NCI-H446 treated with DMSO at 0.1 percent for 48 hours (cell line): ENCODE results near the gene NAT9.
A peak's percentile ranks its signal among the peaks of the same experiment; 100 is the strongest.

Source experiments
- DNase-seq: peaks from one replicate; lab custom pipeline; 2025; lab: John Stamatoyannopoulos, UW

NAT9 gene, protein sequence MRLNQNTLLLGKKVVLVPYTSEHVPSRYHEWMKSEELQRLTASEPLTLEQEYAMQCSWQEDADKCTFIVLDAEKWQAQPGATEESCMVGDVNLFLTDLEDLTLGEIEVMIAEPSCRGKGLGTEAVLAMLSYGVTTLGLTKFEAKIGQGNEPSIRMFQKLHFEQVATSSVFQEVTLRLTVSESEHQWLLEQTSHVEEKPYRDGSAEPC

GRCh38 chr17:74776044-74776962, at the start of gene NAT9:
Gene NAT9, minus strand, starts transcription at chr17:74776345. Its CDS starts 647 bp downstream, at chr17:74775698.
- peak; percentile 94 for DNase-seq

GRCh38 chr17:74824961-74825627, 48.9 kb upstream of the NAT9 start:
- DNase-seq = peak; percentile 94

DNA sequence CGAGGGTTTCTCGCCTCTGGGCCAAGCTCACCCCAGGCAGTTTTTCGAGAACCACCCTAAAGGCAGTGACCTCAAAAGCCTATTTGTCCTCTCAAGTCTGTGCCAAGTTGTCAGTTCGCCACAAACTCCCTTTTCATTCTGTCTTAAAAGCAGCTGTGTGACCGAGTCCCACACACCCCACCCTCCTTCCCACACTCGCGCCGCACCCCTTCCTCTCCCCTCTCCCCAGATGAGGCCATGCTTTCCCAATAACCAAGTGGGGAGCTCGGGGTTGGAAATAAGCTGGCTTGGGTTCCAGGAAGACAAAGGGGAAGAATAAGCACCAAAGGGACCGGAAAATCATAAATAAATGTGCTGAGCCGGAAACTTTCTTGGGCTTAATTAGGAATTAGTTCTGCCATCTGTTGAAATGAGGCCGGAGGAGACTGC, 46.8 kb upstream of the NAT9 start:
- DNase-seq = peak; percentile 86

GRCh38 chr17:74822335-74822938, 46.3 kb upstream of the NAT9 start:
- peak; percentile 65 for DNase-seq

GRCh38 chr17:74821655-74822334, 45.6 kb upstream of the NAT9 start:
- DNase-seq = no peak

DNA sequence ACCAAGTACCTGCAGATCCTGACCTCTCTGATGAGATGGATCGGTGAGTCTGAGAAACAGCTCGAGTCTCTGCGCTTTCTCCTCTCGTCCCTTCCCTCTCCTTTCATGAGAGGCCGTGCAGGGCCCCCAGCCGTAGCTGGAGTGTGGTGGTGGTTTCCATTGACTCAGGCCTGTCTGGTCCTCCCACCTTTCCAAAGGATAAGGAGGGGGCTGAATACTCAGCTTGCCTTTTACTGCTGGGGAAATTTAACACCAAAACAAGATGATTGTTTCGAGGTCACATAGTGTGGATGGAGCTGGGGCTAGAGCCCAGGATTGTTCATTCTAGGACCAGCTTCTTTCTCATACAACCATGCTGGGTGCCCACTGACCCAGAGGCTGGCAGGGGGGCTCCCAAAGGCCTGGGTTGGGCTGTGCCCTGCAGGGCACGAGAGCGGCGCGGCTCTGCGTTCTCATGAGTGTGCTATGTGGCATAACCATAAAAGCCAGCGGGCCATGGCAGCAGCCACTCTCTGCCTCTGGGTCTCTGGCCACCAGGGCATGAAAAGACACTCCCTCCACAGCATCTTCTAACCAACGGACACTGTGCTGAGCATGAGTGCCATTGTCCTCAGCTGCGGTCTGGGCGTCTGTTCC, 43.8 kb upstream of the NAT9 start:
- DNase-seq = no peak

DNA sequence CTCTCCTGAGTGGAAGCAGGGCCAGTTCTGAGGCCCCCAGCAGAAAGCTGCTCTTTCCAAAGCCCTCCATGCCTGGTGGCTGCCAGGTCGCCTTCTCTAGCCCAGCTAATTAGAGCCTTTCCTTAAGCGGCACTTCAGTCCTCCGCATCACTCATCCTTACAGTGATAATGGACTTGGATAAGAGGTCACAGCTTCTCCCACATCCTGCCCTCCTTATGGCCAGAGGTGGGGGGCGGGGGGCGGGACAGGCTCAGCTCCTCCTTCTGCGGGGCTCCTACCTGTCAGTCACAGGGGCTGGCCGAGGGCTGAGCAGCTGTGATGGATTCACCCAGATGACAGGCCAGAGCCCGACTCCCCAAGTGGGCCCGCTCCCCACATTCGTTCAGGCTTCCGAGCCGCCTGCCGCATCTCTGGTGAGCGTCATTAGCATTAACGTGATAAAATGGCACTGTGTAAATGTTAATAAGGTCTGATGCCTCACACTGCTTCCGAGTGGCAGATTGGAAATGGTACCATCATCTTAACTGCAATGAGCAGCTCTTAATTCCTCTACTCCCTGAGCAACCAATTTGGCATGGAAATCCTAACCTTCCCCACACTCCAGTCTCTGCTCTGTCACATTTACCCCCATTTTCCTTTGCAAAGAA, 42.3 kb upstream of the NAT9 start:
- DNase-seq = no peak

DNA sequence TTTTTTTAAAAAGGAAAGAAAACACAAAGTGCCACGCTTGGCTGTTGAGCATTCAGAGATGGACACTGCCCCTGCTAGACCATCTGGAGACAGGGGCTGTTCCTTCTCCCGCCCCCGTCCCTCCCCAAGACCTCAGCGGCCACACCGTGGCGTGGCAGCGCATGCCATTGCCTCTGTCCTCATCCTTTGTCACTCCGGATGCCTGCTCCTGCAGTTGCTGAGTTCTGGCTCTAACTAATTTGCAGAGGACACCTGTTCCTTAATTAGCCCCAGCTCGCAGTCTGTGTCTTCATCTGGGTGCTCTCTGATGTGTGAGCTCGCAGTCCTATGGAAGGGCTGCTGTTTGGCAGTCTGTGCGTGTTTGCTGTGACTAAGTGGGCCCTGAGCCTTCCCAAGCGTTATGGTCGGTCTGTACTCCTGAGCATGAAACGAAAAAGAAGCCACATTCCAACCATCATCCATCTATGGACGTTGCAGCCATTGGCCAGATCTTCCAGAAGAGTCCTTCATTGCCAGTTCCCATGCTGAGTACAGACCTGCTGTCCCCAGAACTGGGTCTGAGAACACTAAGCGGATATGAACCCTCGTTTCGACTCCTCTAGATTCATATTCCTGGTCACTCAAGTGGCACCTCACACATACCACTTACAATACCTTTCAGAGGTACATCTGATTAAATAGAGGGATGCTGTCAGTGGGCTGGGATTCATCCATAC, 40.9 kb upstream of the NAT9 start:
- no peak for DNase-seq

- DNase-seq = no peak
Observed at GRCh38 chr17:74815550-74816370, 39.6 kb upstream of the NAT9 start.

GRCh38 chr17:74815067-74815466, 38.9 kb upstream of the NAT9 start:
- DNase-seq = no peak

DNA sequence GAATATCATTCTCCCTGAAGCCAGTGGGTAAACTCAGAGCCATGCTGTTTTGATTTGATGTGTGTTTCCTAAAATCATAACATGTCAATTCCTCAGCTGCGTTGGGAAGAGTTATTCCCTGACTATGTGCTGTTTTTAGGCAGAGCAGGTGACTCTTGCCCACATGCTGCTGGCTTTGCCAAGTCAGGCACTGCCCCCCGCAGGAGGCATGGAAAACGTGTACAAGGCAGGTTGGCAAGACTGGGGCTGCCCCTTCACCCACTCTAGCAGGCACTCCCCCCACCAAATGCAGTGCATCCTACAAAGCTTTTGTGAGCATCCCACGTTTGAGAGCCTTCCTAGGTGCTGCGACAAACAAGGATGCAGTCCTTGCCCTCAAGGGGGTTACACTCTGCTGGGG, 38.3 kb upstream of the NAT9 start:
- no peak for DNase-seq

DNA sequence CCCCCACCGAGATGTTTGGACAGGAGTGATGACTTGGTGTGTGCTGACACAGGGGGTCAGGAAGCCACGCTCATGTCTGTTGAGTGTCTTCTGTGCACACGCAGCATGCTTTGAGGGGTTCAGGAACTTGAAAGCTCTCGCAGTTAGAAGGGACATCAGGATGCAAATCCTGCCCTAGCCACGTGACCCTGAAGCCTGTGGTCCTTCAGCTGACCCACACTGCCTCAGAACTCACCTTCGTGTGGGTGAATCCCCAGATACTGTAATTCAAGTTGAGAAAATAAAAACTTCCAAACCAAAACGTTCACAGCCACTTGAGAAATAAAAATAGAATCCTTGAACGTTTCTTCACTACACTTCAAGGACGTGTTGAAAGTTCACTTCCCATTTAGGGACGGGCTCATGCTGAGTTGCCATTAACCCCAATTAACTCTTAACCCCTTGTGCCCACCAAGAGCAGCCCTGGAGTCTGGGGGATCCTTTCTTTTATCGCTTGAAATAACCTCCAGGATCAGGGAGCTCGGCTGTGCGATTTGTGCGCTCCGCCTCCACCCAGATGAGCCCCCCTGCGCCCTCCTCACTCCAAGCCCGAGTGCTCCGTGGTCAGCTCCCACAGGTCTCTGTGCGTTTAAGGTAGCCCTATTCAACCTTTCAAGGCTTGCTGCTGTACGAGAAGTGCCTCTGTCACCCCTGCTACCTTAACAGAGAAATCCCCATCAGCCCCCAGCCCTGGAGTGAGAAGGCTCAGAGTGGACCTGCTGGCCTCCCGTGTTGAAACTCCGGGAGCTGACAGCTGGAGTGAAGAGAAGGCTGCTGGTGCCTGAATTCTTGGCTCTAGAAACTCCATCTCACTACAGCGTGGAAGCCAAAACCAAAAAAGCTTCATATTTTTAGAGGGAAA, 36.2 kb upstream of the NAT9 start:
- DNase-seq = peak; percentile 55

GRCh38 chr17:74810699-74811485, 34.7 kb upstream of the NAT9 start:
- peak; percentile 95 for DNase-seq

- no peak for DNase-seq
Observed at GRCh38 chr17:74808714-74809430, 32.7 kb upstream of the NAT9 start.

- peak; percentile 98 for DNase-seq
Observed at GRCh38 chr17:74807925-74808324, 31.8 kb upstream of the NAT9 start.

GRCh38 chr17:74807441-74807840, 31.3 kb upstream of the NAT9 start:
- peak; percentile 95 for DNase-seq

- DNase-seq = no peak
Observed at GRCh38 chr17:74806334-74806733, 30.2 kb upstream of the NAT9 start.
